Mucosa of stomach (tissue), 1 donor: ENCODE results near the gene ETV3L.

Experiments used
- H3K27me3 ChIP-seq: one replicate; pipeline ENCODE4 v1.7.0; 2013; ENCODE audit warnings: mild to moderate bottlenecking, low read length; ENCODE audit not compliant: control insufficient read depth, insufficient read depth
- H3K36me3 ChIP-seq: one replicate; pipeline ENCODE4 v1.7.0; 2013; ENCODE audit warnings: low read length; ENCODE audit not compliant: control insufficient read depth, insufficient read depth
- H3K4me1 ChIP-seq: one replicate; pipeline ENCODE4 v1.7.0; 2013; ENCODE audit warnings: mild to moderate bottlenecking, low read length; ENCODE audit not compliant: control insufficient read depth, insufficient read depth
- H3K4me3 ChIP-seq: one replicate; pipeline ENCODE4 v1.7.0; 2013; ENCODE audit warnings: low read length
- H3K9ac ChIP-seq: one replicate; pipeline ENCODE4 v1.7.0; 2013; ENCODE audit warnings: mild to moderate bottlenecking, low read length, moderate library complexity
- H3K9me3 ChIP-seq: one replicate; pipeline ENCODE4 v1.7.0; 2013; ENCODE audit warnings: mild to moderate bottlenecking, low read length, moderate library complexity; ENCODE audit not compliant: control insufficient read depth
- donor health status: Pancreatic carcinoma.

The ETV3L gene

DNA sequence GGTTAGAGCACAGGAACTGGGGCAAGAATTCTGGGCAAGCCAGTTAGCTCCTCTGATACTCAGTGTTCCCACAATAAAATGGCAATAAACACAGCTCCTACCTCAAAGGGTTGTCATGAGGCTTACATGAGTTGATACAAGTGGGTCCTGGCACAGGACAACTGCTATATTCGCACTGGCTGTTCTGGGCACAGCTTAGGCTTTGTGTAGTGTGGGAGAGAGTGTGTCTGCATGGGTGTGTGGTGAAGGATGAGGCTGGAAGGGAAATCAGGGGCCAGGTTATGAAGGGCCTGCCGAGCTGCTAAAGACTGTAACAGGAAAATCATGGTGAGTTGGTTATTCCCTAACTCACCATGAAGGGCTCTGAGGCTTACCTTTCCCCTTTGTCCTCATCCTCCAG, 19.8 kb upstream of the ETV3L start:
- H3K36me3 ChIP-seq: no peaks in the 10 kb centered on the region
- no peaks in the 10 kb centered on the region for H3K9me3 ChIP-seq
- no peak overlapping the region for H3K9ac ChIP-seq
- no peak overlapping the region for H3K4me3 ChIP-seq
- H3K4me1 ChIP-seq: no peaks in the 10 kb centered on the region
- peaks cover 4% of the 10 kb centered on the region for H3K27me3 ChIP-seq

- Histone ChIP-seq H3K36me3 (no peaks in the 10 kb centered on the region), H3K4me3 (no peak overlapping the region), H3K27me3 (peaks cover 6% of the 10 kb centered on the region), H3K9me3 (no peaks in the 10 kb centered on the region), H3K9ac (no peak overlapping the region), H3K4me1 (no peaks in the 10 kb centered on the region)
Observed at GRCh38 chr1:157119008-157119407, 19.4 kb upstream of the ETV3L start.

DNA sequence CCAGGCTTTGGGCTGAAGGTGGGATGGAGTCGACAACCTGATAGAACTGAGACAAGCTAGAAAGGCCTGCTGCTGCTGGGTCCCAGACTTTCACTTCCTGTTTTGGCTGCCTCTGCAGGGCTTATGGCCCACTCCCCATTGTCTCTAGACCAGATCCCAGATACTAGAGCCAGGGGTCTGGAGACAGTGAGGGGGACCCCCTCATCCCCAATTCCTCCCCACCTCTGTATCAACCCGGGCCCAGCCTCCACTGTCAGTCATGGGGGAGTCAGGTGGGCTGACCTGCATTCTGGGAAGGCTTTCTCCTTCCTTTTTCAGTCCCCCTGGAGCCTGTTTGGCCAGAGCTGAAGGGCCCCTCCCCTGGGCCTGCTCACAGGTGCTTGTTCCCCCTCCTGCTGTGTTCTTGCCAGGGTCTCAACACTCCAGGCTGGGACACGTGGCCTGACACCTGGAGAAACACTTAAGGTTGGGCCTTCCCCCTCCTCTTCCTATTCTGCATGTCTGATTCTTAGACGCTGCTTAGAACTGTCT, 18.0 kb upstream of the ETV3L start:
- H3K27me3 ChIP-seq: peaks cover 13% of the 10 kb centered on the region
- H3K9me3 ChIP-seq: no peaks in the 10 kb centered on the region
- no peak overlapping the region for H3K9ac ChIP-seq
- no peak overlapping the region for H3K4me3 ChIP-seq
- no peaks in the 10 kb centered on the region for H3K4me1 ChIP-seq
- H3K36me3 ChIP-seq: no peaks in the 10 kb centered on the region

GRCh38 chr1:157116737-157117103, 17.1 kb upstream of the ETV3L start:
- H3K9ac ChIP-seq: no peak overlapping the region
- no peaks in the 10 kb centered on the region for H3K9me3 ChIP-seq
- H3K4me1 ChIP-seq: no peaks in the 10 kb centered on the region
- H3K4me3 ChIP-seq: no peak overlapping the region
- no peaks in the 10 kb centered on the region for H3K36me3 ChIP-seq
- peaks cover 21% of the 10 kb centered on the region for H3K27me3 ChIP-seq

GRCh38 chr1:157115851-157116736, 16.5 kb upstream of the ETV3L start:
- Histone ChIP-seq H3K27me3 (peaks cover 27% of the 10 kb centered on the region), H3K9ac (no peak overlapping the region), H3K4me1 (no peaks in the 10 kb centered on the region), H3K36me3 (no peaks in the 10 kb centered on the region), H3K4me3 (no peak overlapping the region), H3K9me3 (no peaks in the 10 kb centered on the region)

DNA sequence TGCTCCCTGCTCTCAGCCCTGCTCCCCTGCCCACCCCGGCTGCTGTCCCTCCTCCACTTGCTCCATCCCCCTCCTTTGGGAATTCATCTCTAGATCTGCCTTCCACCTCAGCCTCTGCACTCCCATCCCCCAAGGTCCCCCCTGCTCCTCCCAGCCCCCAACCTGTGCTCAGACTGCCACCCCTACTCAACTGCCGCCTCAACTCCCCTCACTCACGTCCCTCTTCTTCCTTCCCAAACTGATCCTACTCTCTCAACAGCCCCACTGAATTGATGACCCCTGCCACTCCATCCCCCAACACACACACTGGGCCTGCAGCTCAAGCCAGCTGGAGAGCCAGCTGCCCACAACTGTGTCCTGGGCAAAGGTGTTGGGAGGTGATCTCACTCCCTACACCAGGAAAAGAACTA, 15.8 kb upstream of the ETV3L start:
- Histone ChIP-seq H3K4me3 (no peak overlapping the region), H3K27me3 (peaks cover 32% of the 10 kb centered on the region), H3K9ac (no peak overlapping the region), H3K9me3 (no peaks in the 10 kb centered on the region), H3K4me1 (no peaks in the 10 kb centered on the region), H3K36me3 (no peaks in the 10 kb centered on the region)

GRCh38 chr1:157114183-157115121, 14.8 kb upstream of the ETV3L start:
- Histone ChIP-seq H3K4me3 (no peak overlapping the region), H3K9ac (no peak overlapping the region), H3K4me1 (no peaks in the 10 kb centered on the region), H3K9me3 (no peaks in the 10 kb centered on the region), H3K27me3 (peaks cover 32% of the 10 kb centered on the region), H3K36me3 (no peaks in the 10 kb centered on the region)

DNA sequence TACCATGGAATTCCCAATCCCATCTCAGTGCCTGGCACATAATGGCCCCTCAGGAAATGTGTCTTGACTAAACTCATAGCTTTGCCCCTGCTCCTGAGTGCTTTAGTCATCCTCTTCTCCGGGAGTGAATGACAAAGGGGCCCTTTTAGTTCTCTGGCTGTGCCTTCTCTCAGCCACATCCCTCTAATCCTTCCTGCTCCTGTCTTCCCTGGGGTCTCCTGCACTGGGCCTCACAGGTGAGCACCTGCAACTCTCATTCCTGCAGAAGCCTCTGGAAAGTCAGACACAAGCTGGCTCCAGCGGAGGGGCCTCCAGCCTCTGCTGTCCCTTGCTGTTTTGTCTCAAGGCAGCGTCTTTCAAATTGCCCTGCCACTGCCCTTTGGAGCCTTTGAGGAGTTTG, 14.0 kb upstream of the ETV3L start:
- Histone ChIP-seq H3K9me3 (no peaks in the 10 kb centered on the region), H3K27me3 (peaks cover 39% of the 10 kb centered on the region), H3K4me3 (no peak overlapping the region), H3K9ac (no peak overlapping the region), H3K4me1 (no peaks in the 10 kb centered on the region), H3K36me3 (no peaks in the 10 kb centered on the region)

- H3K36me3 ChIP-seq: no peaks in the 10 kb centered on the region
Observed at GRCh38 chr1:157113106-157113505, 13.5 kb upstream of the ETV3L start.

DNA sequence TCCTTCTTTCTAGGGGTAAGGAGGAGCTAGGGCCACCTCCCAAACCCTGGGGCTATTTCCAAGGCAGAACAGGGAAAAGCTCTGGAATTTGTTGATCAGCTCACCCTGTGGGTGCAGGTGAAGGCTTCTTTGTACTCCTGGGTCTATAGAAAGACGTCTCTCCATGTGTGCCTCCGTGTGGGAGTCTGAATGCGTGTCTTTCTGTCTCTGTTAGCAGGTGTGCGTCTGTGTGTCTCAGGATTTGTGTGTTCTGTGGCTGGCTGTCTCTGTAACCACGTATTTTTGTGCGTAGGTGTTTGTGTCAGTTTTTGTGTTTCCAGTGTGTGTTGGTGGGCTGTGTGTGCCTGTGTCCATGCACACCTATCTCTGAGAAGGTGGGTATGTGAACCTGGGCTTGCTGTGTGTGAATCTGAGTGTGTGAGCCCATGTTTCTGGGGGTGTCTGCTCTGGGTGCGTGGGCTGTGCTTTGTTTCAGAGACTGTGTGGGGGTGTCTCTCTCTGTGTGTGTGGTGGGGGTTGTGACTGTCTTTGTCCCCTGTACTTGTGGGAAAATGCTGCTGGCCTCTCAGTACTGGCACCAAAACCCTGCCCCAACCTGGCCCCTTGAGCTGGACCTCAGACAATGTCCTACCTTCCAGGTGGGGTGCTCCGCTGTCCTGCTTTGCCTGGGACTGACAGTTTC, 12.7 kb upstream of the ETV3L start:
- Histone ChIP-seq H3K4me1 (no peaks in the 10 kb centered on the region), H3K4me3 (no peak overlapping the region), H3K9me3 (no peaks in the 10 kb centered on the region), H3K9ac (no peak overlapping the region), H3K36me3 (no peaks in the 10 kb centered on the region), H3K27me3 (peaks cover 49% of the 10 kb centered on the region)

More at GRCh38 chr1:157113106-157113505, 13.5 kb upstream of the ETV3L start:
- Histone ChIP-seq H3K9ac (no peak overlapping the region), H3K4me3 (no peak overlapping the region), H3K27me3 (peaks cover 41% of the 10 kb centered on the region), H3K4me1 (no peaks in the 10 kb centered on the region), H3K9me3 (no peaks in the 10 kb centered on the region)

GRCh38 chr1:157111396-157112165, 12.0 kb upstream of the ETV3L start:
- Histone ChIP-seq H3K4me3 (no peak overlapping the region), H3K36me3 (no peaks in the 10 kb centered on the region), H3K9me3 (no peaks in the 10 kb centered on the region), H3K9ac (no peak overlapping the region), H3K27me3 (peaks cover 56% of the 10 kb centered on the region), H3K4me1 (no peaks in the 10 kb centered on the region)
